HFF-Myc (cell line): ENCODE results near the gene MYO3B.

ENCODE experiments used
- DNase-seq: peaks from one replicate; pipeline ENCODE4 v3.0.0-alpha.2; 2011; ENCODE audit warnings: low read depth; ENCODE audit errors: extremely low read depth
- H3K4me3 ChIP-seq: replicated peaks from 2 replicates; pipeline ENCODE4 v1.5.1; 2011; ENCODE audit warnings: low read depth, mild to moderate bottlenecking, control low read depth, low read length
- TF ChIP-seq, protein P1 (sequence below): IDR thresholded peaks from 2 replicates; pipeline ENCODE4 v1.5.1; 2012; ENCODE audit warnings: mild to moderate bottlenecking, low read depth, low read length, control low read depth; ENCODE audit errors: missing control alignments

MYO3B gene

GRCh38 chr2:170675701-170676100, 497.8 kb downstream of the MYO3B start:
- TF ChIP-seq, protein P1, sequence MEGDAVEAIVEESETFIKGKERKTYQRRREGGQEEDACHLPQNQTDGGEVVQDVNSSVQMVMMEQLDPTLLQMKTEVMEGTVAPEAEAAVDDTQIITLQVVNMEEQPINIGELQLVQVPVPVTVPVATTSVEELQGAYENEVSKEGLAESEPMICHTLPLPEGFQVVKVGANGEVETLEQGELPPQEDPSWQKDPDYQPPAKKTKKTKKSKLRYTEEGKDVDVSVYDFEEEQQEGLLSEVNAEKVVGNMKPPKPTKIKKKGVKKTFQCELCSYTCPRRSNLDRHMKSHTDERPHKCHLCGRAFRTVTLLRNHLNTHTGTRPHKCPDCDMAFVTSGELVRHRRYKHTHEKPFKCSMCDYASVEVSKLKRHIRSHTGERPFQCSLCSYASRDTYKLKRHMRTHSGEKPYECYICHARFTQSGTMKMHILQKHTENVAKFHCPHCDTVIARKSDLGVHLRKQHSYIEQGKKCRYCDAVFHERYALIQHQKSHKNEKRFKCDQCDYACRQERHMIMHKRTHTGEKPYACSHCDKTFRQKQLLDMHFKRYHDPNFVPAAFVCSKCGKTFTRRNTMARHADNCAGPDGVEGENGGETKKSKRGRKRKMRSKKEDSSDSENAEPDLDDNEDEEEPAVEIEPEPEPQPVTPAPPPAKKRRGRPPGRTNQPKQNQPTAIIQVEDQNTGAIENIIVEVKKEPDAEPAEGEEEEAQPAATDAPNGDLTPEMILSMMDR: no peak
- no peak for DNase-seq

DNA sequence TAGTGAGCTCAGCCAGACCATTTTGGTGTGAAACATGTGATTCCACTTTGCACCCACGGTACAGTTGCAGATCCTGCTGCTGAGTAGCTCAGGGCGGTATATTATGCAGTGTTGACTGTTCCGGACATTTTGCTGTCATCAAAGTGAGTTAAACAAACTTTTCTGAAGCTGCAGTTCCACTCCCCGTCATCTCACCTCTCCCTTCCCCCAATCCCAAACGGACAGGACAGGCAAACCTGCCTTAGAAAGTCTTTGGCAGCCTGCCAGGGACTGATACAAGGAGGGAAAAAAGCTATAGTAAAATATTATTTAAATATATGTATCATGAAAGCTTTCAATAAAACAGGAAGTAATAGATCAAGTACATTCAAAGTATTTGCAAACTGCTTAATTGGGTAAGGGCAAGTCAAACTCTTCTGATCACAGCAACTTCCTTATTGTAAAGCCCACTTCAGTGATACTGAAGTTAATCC, 501.7 kb downstream of the MYO3B start:
- no peak overlapping the region for H3K4me3 ChIP-seq
- TF ChIP-seq, protein P1: no peak
- DNase-seq: no peak

More at GRCh38 chr2:170675701-170676100, 497.8 kb downstream of the MYO3B start:
- H3K4me3 ChIP-seq: no peak overlapping the region

- no peak overlapping the region for H3K4me3 ChIP-seq
- TF ChIP-seq, protein P1: no peak
- no peak for DNase-seq
Observed at GRCh38 chr2:170680172-170680941, 502.4 kb downstream of the MYO3B start.

DNA sequence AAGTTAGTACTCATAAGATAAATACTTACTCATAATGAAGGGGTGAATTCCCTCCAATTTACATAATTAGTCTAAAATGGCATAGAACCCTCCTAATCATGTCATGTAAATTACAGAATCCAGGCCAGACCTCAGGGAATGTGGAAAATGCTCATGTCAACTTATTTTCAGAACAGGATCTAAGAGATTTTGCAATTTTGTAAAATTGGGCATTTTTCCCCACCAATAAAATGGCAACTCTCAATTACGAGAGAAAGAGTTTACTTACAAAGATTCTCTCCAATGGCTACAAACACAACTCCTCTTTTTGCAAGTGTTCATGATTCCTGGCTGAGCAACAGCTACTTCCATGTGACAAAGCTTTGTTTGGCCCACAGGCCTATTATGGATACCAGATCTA, 503.4 kb downstream of the MYO3B start:
- DNase-seq: no peak
- TF ChIP-seq, protein P1: no peak

DNA sequence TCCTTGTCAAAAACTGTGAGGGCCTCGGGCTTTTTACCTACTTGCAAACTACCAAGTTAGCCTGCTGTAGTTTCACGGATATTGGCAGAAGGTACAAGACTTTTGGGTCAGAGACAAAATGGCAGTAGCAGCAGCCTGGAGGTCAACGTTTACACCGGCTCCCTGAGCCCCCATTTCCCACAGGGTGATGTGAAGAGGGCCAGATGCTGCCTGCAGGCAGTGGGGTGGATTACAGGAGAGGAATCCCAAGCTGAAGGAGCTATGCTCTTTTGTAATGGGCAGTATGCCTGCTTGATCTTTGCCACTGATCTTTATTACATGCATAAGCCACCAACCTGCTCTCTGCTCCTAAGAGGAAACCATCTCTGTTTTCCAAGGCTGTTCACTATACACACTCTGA, 507.6 kb downstream of the MYO3B start:
- TF ChIP-seq, protein P1: no peak
- H3K4me3 ChIP-seq: no peak overlapping the region
- no peak for DNase-seq

More for the DNA sequence above, 503.4 kb downstream of the MYO3B start:
- no peak overlapping the region for H3K4me3 ChIP-seq

GRCh38 chr2:170689481-170689880, 511.5 kb downstream of the MYO3B start:
- DNase-seq: no peak
- H3K4me3 ChIP-seq: no peak overlapping the region
- TF ChIP-seq, protein P1: no peak
